Skeletal muscle cell (primary cell): ENCODE results near the gene FAN1.

Experiments
- DNase-seq: peaks from one replicate; pipeline ENCODE4 v3.0.0-alpha.2; 2010; ENCODE audit warnings: low read depth
- H3K4me3 ChIP-seq: 2 replicates; pipeline ENCODE4 v1.5.1; 2011; ENCODE audit warnings: low read depth, mild to moderate bottlenecking, control low read depth, low read length, moderate library complexity

FAN1 gene

DNA sequence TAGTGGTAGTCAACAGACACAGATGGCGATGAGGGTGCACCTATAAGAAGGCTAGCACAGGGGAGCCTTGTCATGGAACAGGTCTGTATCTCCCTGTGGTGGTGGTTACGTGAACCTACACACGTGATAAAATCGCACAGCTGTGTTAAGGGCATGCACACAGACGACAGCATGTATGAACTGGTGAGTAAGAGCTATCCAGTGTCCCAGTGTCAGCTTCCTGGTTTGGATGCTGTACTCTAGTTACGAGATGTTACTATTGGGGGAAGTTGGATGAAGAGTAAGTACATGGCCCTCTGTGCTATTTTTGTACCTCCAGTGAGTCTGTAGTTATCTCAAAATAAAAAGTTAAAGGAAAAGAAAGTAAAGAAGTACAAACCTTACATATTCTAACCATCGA, 49.5 kb downstream of the FAN1 start:
- no peak for DNase-seq
- no peak overlapping the region for H3K4me3 ChIP-seq

DNA sequence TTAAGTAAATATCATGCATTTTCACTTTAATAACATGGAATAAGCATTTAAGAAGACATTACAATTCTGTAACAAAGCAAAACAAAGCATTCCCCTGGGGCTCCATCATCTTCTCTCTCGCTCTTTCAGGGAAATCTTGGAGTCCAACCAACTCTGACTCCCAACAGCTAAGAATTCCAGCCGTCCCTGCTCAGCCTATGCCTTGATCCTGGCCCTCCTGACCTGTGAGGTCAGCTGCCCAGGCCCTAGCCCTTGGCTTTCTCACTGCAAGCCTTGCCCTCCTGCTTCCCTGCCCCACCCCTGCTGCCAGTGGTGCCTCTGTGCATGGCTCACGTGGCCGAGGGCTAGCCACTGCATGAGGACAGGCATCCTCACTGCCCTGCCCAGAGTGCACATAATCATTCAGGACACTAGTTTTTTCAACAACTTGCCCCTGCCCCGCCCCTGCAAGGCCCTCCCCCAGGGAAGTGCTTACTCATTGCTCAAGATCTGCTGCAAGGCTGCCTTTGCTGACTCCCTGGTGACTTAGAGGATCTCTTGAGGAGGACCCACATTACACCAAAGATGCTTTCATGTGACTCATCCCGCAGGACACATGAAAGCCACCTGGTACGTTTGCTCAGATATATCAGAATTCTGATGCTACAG, 50.1 kb downstream of the FAN1 start:
- peak; percentile 66 for DNase-seq
- no peak overlapping the region for H3K4me3 ChIP-seq

DNA sequence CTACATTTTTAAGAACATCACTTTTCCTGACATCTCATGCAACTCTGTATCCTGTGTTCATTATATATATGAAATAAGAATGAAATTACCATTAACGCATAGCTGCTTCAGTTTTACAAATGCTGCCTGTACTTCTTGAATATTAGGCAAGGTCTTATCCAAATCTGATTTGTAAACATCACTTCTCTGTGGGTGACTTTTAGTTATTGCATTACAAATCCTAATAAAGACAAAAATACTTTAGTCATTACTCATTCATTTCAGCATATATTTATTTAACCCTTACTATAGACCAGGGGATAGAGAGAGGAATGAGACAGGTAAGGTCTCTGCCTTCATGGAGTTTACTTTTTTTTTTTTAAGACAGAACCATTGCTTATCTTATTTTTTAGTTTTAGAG, 51.0 kb downstream of the FAN1 start:
- DNase-seq = no peak
- H3K4me3 ChIP-seq = no peak overlapping the region

DNA sequence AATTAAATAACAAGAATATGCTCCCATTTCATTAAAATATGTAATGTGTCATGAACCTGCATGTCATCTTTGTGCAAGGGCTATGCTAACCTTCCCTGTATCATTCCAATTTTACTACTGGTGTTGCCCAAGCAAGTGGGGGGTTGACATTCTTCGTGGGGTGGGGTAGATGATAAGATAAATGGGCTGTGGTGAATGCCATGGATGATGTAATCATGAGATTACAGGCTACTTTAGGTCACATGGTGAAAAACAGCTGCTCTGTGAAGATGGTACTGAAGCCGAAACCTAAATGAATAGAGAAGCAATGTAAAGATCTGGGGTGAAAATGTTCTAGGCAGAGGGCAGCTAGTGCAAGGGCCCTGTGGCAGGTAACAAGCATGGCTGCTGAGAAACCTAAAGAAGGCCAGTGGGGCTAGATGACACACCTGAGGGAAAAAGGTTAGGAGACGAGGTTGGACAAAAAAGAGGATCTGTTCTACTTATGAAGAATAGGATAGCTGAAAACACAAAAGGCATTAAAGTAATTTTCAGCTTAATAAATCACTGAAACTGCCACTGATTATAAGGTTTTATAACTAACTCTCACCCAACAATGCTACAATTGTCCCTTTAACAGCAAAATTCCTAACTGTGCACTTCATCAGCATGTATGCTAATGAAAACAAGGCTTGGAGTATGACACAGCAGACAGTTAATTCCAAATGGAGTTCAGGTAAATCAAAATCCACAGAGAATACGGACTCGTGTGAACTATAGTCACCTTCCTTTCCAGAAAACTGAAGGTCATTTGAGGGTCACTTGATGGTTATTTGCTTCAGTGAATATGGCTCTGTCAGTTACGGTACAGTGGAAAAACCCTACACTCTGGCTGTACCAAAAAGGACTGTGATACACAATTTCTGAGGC, 52.8 kb downstream of the FAN1 start:
- H3K4me3 ChIP-seq = no peak overlapping the region
- DNase-seq = no peak

DNA sequence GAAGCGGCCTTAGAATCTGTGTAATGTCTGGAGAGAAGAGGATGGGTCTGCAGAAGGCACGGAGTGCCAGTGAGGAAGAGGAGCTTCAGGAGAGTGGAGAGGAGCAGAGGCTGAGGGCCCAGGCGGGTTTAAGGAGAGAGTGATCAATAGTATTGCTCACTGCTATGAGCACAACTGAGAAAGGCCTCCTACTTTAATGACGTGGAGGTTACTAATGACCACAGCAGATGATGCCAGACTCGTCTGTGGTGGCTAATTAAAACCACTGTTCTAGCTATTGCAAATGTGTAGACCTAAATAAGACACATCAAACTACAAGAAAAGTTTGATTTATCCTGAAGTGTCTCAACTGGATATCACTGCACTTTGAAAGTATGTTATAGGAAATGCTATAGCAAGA, 54.5 kb downstream of the FAN1 start:
- no peak for DNase-seq
- no peak overlapping the region for H3K4me3 ChIP-seq

DNA sequence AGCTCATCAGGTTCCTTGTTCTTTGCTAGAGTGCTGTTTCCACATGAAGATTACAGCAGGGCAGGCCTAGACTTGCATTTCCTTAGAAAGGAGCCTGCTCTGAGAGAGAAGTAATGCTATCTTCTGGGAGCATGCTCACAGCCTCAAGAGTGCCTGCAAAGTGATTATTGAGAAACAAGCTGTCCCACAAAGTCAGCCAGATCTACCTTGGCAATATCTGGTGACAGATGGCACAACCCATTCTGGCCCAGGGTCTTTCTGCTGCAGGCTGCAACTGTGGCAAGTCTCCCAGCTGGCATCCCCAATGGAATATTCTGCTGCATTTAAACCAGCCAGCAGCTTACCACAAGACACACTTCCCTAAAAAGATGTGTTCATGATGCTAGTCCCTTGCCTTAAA, 58.4 kb downstream of the FAN1 start:
- DNase-seq = no peak
- no peak overlapping the region for H3K4me3 ChIP-seq

DNA sequence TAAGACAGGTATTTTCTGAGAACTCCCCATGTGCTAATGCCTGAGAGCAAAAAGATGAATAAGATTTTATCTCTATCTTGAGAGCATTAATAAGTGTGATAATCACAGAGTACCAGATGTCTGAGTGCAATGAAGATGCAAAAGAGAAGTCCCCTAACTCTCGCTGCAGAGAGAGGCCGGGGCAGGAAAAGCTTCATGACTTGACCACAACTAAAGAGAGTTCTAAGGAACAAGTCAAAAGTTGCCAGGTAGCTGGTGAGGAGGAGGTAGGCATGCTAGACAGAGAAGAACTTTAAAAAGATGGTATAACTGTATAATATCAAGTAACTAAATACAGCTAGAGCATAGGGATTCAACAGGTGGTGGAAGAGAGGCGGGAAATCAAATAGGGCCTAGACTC, 58.9 kb downstream of the FAN1 start:
- DNase-seq = no peak
- H3K4me3 ChIP-seq = no peak overlapping the region

DNA sequence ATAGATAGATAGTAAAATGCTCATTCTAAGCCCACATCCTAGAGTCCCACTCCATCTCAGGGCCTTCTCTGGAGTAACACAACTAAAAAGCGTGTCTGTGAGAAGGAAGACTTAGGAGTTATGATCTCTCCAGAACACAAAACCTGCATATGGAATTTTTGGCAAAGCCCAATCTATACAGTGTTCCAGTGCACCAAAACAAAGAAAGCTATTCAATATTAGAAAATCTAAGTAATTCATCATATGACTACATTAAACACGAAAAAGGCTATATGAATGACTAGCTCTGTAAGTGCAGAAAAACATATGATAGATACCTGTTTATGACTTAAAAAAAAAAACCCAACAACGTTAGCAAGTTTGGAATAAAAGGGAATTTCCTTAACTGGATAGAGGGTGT, 60.0 kb downstream of the FAN1 start:
- DNase-seq = no peak
- H3K4me3 ChIP-seq = no peak overlapping the region

DNA sequence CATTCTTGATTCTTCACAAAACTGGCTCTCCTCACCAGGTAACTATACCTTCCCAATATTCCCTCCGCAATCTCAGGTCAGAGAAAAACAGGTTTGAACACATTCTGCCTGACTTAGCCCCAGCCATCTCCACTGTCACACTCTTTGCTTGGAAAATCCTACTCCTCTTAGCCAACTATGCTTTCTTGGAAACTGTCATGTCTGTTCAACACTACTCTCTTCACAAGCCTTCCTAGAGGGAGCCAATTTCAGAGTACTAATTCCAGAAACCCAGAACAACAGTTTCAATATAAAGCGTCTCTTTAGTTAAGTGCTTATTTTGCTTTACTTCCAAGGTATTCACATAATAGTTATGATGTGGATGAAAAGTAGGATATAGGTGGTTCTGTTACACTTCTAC, 66.0 kb downstream of the FAN1 start:
- H3K4me3 ChIP-seq = no peak overlapping the region
- DNase-seq = no peak

DNA sequence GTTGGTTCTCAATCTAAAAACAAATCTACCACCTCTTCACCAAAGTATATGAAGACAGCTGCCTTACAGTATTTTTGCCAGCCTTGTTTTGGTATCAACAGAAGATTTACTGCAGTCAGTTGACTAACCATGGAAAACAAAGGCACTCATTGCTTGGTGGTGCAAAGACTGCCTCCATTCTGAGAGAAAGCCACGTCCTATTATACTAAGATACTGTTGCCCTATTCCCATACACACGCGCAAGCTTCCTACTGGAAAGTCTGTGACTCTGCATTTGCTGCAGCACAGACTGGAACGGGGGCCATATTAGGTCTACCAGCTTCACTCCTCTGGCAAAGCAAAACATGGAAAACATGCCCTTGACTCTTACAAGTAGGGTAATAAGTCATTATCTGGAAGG, 69.7 kb downstream of the FAN1 start:
- no peak for DNase-seq
- no peak overlapping the region for H3K4me3 ChIP-seq

DNA sequence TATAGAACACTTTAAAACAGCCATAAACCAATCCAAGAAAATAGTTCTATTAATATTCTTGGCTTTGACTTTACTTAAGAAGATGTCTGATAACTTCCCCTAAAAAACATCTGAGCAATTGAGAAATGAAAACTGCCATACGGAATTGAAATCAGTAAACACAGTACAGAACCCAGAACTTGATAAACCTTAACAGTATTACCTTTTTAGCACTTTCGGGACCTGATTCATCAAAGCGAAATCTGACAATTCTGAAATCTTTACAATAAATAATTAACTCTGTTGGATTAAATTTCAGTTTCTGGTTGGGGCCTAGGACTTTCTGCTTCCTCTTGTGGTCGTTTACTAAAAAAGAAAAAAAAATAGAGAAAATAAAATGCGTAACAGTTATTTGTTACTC, 70.4 kb downstream of the FAN1 start:
- DNase-seq = no peak
- H3K4me3 ChIP-seq = no peak overlapping the region

DNA sequence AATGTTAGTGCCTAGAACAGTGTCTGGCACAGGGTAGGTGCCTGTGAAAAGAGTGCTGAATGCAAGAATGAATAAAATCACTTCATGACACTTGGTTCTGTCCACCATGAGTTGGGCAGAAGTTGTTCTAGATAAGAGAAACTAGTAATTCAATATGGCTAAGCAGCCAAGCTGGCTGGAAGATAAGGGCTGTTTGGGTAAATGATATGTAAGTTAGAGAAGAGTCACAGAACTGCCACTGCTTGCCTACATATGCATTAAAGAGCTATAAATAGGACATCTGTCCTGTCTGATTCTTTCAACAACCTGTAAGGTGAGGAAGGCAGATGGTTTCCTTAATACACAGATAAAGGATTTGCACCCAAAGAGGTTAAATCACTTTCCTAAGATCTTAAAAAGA, 74.6 kb downstream of the FAN1 start:
- no peak for DNase-seq
- H3K4me3 ChIP-seq = no peak overlapping the region

DNA sequence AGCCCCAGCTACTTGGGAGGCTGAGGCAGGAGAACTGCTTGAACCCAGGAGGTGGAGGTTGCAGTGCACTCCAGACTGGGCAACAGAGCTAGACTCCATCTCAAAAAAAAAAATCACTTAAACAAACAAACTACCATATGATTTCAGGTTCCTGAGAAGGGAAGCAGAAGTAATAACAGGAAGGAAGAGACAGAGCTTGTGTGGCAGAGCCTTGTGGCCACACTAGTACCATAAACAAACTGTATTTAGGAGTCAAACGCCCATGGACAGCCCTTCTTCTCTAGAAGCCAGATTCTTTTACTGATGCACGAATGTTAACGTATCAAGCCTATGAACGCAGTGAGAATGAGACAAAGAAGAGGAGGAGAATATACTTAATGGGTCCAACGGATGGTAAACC, 75.7 kb downstream of the FAN1 start:
- DNase-seq = no peak
- no peak overlapping the region for H3K4me3 ChIP-seq

DNA sequence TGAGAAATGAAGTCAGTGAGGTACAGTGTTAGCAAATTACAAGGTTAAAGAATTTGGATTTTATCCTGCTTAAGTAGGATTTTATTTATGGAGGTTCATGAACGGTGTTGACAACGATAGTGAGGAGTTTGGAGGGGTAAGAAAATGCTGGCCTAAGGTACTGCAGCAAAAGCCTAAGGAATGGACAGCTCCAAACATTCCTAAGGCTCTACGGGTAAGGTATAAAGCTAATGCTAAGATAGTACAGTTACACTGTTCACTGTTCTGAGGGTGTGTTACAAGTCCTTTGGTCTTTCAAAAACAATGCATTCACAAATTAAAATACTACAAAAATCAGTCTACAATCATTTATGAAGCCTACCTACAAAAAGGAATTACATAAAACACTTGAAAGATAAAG, 80.4 kb downstream of the FAN1 start:
- no peak overlapping the region for H3K4me3 ChIP-seq
- DNase-seq = no peak

DNA sequence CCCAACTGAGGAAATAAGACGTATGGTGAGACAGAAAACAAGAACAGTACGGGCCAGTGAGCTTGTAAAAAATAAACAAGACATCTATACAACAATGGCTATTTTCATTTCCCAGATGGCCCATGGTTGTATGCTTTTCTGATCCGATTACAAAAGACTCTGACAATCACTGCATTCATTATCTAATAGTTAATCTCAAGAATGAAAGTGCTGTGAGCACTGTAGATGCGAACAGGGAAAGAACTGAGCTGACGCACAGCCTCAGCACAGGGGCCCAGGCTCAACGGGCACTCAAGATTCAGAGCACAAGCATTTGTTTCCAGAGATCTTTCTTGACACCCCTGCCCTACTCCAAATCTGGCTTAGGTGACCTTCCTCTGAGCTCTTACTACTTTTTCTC, 80.8 kb downstream of the FAN1 start:
- DNase-seq = no peak
- no peak overlapping the region for H3K4me3 ChIP-seq

DNA sequence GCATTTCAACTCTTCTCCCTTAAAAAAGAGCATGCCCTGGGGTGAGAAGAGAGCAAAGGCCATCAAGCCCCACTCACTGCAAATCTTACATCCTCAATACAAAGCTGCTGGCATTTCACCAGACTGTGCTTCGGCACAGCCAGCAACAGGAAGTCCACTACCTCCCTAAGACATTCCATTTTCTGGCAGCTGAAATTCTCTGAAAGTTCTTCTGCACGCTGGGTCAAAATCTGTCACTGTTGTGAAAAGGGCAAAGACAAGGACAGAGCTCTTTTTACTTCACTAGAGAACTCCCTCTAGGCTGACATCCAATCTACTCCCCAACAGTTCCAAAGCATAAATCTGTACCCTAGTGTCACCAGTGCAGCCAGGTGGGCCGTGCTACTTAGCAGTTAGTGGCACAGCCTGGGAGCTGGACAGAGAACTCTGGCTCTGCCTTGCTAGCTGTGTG, 81.4 kb downstream of the FAN1 start:
- no peak overlapping the region for H3K4me3 ChIP-seq
- DNase-seq = no peak

DNA sequence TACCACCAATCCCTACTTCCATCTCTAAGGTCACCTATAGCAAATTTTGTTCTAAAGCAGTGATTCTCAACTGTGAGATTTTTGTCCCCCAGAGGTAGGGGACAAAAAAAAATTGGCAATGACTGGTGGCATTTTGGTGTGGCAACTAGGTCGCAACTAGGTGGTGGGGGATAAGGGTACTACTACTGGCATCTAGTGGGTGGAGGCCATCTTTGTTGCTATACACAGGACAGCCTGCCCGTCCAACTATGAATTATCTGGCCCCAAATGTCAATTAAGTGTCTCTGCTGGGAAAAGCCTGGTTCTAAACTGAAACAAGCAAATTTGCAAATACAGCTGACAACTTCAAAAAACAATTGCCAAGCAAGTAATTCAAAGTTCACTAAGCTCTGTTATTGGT, 86.3 kb downstream of the FAN1 start:
- H3K4me3 ChIP-seq = peak overlapping the region; percentile 93
- no peak for DNase-seq

DNA sequence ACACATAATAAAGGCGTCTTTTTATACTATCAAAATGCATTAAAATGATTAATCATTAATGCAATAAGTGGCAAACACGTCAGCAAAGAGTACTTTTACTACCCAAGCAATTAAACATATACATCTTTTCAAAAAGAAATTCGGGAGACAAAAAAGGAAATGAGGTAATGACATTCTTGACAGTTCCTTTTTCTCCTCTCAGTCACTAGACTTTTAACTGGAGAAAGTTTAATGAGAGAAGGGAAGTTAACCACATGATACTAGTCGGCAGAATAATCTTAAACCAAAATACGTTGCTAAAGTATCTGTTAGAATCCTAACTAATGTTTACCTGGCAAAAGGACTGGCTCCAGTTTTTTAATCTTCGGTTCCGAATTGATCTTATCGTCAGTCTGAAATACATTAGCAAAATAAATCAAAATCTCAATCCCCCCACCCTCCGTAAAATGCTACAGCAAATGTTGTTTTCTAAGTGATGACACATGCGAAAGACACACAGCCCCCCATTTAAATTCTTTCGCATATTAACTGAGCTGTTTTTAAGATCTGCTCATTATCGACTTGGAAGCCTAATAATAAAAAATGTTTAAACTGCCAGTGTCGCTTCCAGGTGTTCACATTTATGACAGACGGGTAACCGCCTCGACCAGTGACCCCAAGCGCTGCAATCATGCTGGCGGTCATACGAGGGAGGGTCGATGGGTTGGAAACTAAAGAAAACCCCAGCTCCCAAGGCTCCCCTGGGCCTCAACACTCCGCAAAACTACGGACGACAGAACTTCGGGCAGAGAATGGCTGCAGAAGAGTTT, 86.9 kb downstream of the FAN1 start:
- no peak for DNase-seq
- H3K4me3 ChIP-seq = peak overlapping the region; percentile 93

DNA sequence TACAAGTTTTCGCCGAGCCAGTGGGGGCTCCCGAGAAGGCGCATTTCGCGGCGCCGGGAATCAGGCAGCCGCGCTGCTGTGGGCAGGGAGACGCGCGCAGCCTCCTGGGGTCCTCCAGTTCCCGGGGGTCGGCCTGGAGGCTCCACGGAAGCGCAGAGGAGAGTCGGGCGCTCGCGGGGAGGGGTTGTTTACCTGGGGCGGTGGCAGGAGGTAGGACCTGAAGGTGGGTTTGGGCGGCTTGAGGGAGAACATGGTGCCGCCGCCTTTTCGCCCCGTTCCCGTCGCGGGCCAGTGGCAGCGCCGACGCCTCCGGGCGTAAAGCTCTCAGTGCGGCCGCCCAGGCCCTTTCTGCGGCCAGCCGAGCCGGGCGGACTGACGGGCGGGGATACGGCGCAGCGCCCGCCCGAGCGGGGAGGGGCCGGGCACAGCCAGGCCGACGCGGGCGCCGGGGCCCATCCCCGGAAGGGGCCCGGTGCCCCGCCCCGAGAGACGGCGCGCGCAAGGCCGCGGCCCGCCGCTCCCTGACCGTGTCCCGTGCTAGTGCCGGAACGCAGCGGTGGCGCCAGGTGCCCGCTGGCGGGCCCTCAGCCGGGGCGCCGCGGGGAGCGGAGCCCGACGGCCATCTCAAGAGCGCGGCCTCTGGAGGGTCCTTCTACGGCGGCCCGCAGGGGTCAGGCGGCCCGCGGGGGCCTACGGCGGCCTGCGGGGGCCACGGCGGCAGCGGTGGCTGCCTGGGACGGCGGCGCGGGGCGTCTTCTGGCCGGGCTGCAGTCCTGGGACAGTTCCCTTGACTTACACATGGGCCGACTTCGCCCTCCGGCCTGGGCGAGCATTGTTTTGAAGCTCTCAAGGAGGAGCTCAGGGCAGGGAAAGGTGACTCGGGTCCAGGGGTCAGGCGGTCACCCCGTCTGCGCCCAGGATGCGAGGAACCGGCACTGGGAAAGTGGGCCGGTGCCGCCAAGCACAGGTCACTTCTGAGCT, 87.8 kb downstream of the FAN1 start, which contains the start of gene MTMR10:
MTMR10 (minus strand) TSS at position 374 of the 981 bp plus-strand sequence; CDS start at position 252, 122 bp downstream.
- peak; percentile 37 for DNase-seq
- H3K4me3 ChIP-seq = peak within 1 kb of the TSS; percentile 93
